OCI-LY7 (cell line): ENCODE data around the gene NFKBIE. TPM values are rescaled to one million over a fixed set of nuclear protein-coding genes. Genes with fewer than 3 reads are reported as not detected.

ENCODE experiments used
- small RNA-seq: library from RNA; depleted of rRNA; stranded (forward); fragments of <200 nt; gene quantifications from one replicate; pipeline ENCODE3, GENCODE V24; 2014
- total RNA-seq, 2 experiments: library from RNA; depleted of rRNA in 1 of 2; stranded (reverse); fragments of >200 nt in 1 of 2; shearing (Covaris generic) in 1 of 2; gene quantifications; 2 replicates each; pipeline ENCODE4 v1.2.3, GENCODE V29; 2014 to 2022

NFKBIE gene
- total RNA-seq, 2 experiments from 2014 or later = 24.8 to 43.1 TPM

Small RNA genes within 50 kb of the gene (small RNA-seq; reads per million reads assigned to genes)
- not detected for gene RN7SL811P

Other genes starting within 250 kb of the NFKBIE start
- 87.2 and 97.8 TPM in 2 replicates for gene MRPL14, start 138.1 kb downstream of the NFKBIE start, total RNA-seq (2014; rRNA removed; shearing (Covaris generic))
- gene MRPL14, start 138.1 kb downstream of the NFKBIE start, total RNA-seq (2022) = 42.8 and 51.3 TPM in 2 replicates
- gene TMEM63B, start 138.0 kb downstream of the NFKBIE start, total RNA-seq (2014; rRNA removed; shearing (Covaris generic)) = 3.7 and 5.4 TPM in 2 replicates
- gene TMEM63B, start 138.0 kb downstream of the NFKBIE start, total RNA-seq (2022) = 10.0 and 10.2 TPM in 2 replicates
- not detected in 2 replicates for gene CAPN11, start 106.7 kb downstream of the NFKBIE start, total RNA-seq (2014; rRNA removed; shearing (Covaris generic))
- not detected in 2 replicates for gene CAPN11, start 106.7 kb downstream of the NFKBIE start, total RNA-seq (2022)
- not detected in 2 replicates for gene MYMX, start 48.6 kb downstream of the NFKBIE start, total RNA-seq (2014; rRNA removed; shearing (Covaris generic))
- not detected in 2 replicates for gene MYMX, start 48.6 kb downstream of the NFKBIE start, total RNA-seq (2022)
- 51.5 and 52.6 TPM in 2 replicates for gene SLC29A1, start 42.0 kb downstream of the NFKBIE start, total RNA-seq (2014; rRNA removed; shearing (Covaris generic))
- gene SLC29A1, start 42.0 kb downstream of the NFKBIE start, total RNA-seq (2022) = 54.1 and 64.6 TPM in 2 replicates
- gene HSP90AB1, start 18.4 kb downstream of the NFKBIE start, total RNA-seq (2014; rRNA removed; shearing (Covaris generic)) = 911 and 1,004 TPM in 2 replicates
- gene HSP90AB1, start 18.4 kb downstream of the NFKBIE start, total RNA-seq (2022) = 1,055 and 1,282 TPM in 2 replicates
- gene SLC35B2, start 8.0 kb downstream of the NFKBIE start, total RNA-seq (2014; rRNA removed; shearing (Covaris generic)) = 10.1 and 13.9 TPM in 2 replicates
- gene SLC35B2, start 8.0 kb downstream of the NFKBIE start, total RNA-seq (2022) = 15.3 and 16.5 TPM in 2 replicates
- not detected in 2 replicates for gene TMEM151B, start 4.9 kb upstream of the NFKBIE start, total RNA-seq (2014; rRNA removed; shearing (Covaris generic))
- 0.07 and 0.15 TPM in 2 replicates for gene TMEM151B, start 4.9 kb upstream of the NFKBIE start, total RNA-seq (2022)
- 22.0 and 22.7 TPM in 2 replicates for gene AARS2, start 47.8 kb upstream of the NFKBIE start, total RNA-seq (2014; rRNA removed; shearing (Covaris generic))
- gene AARS2, start 47.8 kb upstream of the NFKBIE start, total RNA-seq (2022) = 20.7 and 22.4 TPM in 2 replicates
- gene SPATS1, start 77.1 kb upstream of the NFKBIE start, total RNA-seq (2014; rRNA removed; shearing (Covaris generic)) = not detected in 2 replicates
- gene SPATS1, start 77.1 kb upstream of the NFKBIE start, total RNA-seq (2022) = not detected in 2 replicates
- gene CDC5L, start 122.2 kb upstream of the NFKBIE start, total RNA-seq (2014; rRNA removed; shearing (Covaris generic)) = 21.5 and 22.5 TPM in 2 replicates
- 23.4 and 24.0 TPM in 2 replicates for gene CDC5L, start 122.2 kb upstream of the NFKBIE start, total RNA-seq (2022)